Measurements from ENCODE around the gene ST7.
A peak's percentile ranks its signal among the peaks of the same experiment; 100 is the strongest.

Gene ST7

GRCh38 chr7:116997972-116998371, 44.7 kb downstream of the ST7 start:
- DNase-seq (ENCODE audit: low read depth, low spot score): no peak
- POLR2A ChIA-PET: no interaction called here
- no peak for TF ChIP-seq CTCF (IDR thresholded peaks at IDR 0.05; ENCODE audit: insufficient read depth, low read length, missing control alignments)
- CTCF ChIA-PET: interaction anchor here (1.4 to 10.1 kb wide), 3 partner anchors 11 to 130 kb away, joined by 6 to 129 read pairs (median 13); no protein-coding TSS in a partner anchor
- no peak overlapping the region for H3K4me3 ChIP-seq (ENCODE audit: low read depth, low read length)

GRCh38 chr7:116998567-116999175, 45.4 kb downstream of the ST7 start:
- TF ChIP-seq CTCF (IDR thresholded peaks at IDR 0.05; ENCODE audit: insufficient read depth, low read length, missing control alignments): no peak
- H3K4me3 ChIP-seq (ENCODE audit: low read depth, low read length): no peak overlapping the region
- ChIA-PET POLR2A (no interaction called here), CTCF (interaction anchor here (1.2 to 10.1 kb wide), 5 partner anchors 9 to 129 kb away, joined by 3 to 129 read pairs (median 9); no protein-coding TSS in a partner anchor)
- DNase-seq (ENCODE audit: low read depth, low spot score): no peak

- ChIA-PET CTCF (interaction anchor here (1.2 to 10.1 kb wide), 5 partner anchors 9 to 128 kb away, joined by 3 to 129 read pairs (median 9); no protein-coding TSS in a partner anchor), POLR2A (no interaction called here)
Measured at GRCh38 chr7:116999311-116999710, 46.0 kb downstream of the ST7 start.

GRCh38 chr7:117001283-117001682, 48.0 kb downstream of the ST7 start:
- CTCF ChIA-PET: interaction anchor here (1.3 to 10.1 kb wide), 2 partner anchors 9 to 14 kb away, joined by 4 to 129 read pairs; no protein-coding TSS in a partner anchor
- no peak for TF ChIP-seq CTCF (IDR thresholded peaks at IDR 0.05; ENCODE audit: insufficient read depth, low read length, missing control alignments)
- H3K4me3 ChIP-seq (ENCODE audit: low read depth, low read length): no peak overlapping the region
- POLR2A ChIA-PET: no interaction called here
- no peak for DNase-seq (ENCODE audit: low read depth, low spot score)

More at GRCh38 chr7:116999311-116999710, 46.0 kb downstream of the ST7 start:
- TF ChIP-seq CTCF (IDR thresholded peaks at IDR 0.05; ENCODE audit: insufficient read depth, low read length, missing control alignments): no peak
- no peak for DNase-seq (ENCODE audit: low read depth, low spot score)
- no peak overlapping the region for H3K4me3 ChIP-seq (ENCODE audit: low read depth, low read length)

GRCh38 chr7:117004899-117005298, 51.6 kb downstream of the ST7 start:
- DNase-seq (ENCODE audit: low read depth, low spot score): no peak
- TF ChIP-seq CTCF (IDR thresholded peaks at IDR 0.05; ENCODE audit: insufficient read depth, low read length, missing control alignments): no peak
- POLR2A ChIA-PET: no interaction called here
- no peak overlapping the region for H3K4me3 ChIP-seq (ENCODE audit: low read depth, low read length)
- CTCF ChIA-PET: interaction anchor here (1.0 to 10.1 kb wide), 2 partner anchors 18 to 74 kb away, joined by 3 to 129 read pairs; no protein-coding TSS in a partner anchor

- peak; percentile 41 for DNase-seq (ENCODE audit: low read depth, low spot score)
- CTCF ChIA-PET: interaction anchor here (1.2 to 2.7 kb wide), 4 partner anchors 16 to 122 kb away, joined by 5 to 20 read pairs (median 12); no protein-coding TSS in a partner anchor
- TF ChIP-seq CTCF (IDR thresholded peaks at IDR 0.05; ENCODE audit: insufficient read depth, low read length, missing control alignments): no peak
- POLR2A ChIA-PET: no interaction called here
- no peak overlapping the region for H3K4me3 ChIP-seq (ENCODE audit: low read depth, low read length)
Measured at GRCh38 chr7:117005449-117005848, 52.1 kb downstream of the ST7 start.
